GM19238 (cell line): Measurements from ENCODE around the gene SLC22A6.

ENCODE experiments used
- DNase-seq: peaks from one replicate; pipeline ENCODE4 v3.0.0; 2011; ENCODE audit warnings: low spot score; ENCODE audit not compliant: insufficient read length

Gene SLC22A6, protein sequence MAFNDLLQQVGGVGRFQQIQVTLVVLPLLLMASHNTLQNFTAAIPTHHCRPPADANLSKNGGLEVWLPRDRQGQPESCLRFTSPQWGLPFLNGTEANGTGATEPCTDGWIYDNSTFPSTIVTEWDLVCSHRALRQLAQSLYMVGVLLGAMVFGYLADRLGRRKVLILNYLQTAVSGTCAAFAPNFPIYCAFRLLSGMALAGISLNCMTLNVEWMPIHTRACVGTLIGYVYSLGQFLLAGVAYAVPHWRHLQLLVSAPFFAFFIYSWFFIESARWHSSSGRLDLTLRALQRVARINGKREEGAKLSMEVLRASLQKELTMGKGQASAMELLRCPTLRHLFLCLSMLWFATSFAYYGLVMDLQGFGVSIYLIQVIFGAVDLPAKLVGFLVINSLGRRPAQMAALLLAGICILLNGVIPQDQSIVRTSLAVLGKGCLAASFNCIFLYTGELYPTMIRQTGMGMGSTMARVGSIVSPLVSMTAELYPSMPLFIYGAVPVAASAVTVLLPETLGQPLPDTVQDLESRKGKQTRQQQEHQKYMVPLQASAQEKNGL

DNA sequence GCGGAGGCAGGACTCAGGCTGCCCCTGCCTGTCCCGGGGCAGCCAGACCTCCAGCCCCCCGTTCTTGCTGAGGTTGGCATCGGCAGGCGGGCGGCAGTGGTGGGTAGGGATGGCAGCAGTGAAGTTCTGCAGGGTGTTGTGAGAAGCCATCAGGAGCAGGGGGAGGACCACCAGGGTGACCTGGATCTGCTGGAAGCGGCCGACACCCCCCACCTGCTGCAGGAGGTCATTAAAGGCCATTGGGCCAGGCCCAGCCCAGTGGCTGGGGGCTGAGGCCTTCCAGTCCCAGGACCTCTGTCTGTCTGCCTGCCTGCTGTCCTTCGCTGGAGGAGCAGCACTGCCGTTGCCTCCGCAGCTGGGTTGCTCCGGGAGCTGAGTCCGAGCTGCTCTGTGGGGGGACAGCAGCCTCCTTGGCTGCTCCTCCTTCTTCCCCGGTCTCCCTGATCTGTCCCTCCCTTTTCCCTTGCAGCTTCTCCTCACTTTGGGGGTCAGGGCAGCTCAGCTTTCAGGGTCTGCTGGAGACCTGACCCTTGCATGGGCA, at the start of gene SLC22A6:
Gene SLC22A6, minus strand, starts transcription at position 517 of the 541 bp plus-strand sequence. Its CDS starts 277 bp downstream, at position 240.
- DNase-seq = no peak

DNA sequence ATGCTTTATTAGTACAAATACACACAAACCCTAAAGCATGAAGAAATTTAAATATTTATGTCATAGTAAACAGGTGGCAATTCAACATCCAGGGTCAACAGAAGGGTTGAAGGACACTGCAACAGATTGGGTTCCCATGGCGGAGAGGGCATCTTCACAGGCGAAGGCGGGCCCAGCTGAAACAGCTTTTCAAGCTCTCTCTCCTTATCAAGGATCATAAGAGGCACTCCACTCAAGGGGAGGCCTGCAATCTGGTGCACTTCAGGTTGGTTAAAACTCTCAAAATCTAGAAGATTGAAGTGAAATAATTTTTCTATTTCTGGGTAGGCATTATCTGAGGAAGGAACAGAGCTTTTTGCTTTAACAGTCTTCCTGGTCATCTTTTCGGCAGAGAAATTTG, 47.7 kb upstream of the SLC22A6 start:
- no peak for DNase-seq

DNA sequence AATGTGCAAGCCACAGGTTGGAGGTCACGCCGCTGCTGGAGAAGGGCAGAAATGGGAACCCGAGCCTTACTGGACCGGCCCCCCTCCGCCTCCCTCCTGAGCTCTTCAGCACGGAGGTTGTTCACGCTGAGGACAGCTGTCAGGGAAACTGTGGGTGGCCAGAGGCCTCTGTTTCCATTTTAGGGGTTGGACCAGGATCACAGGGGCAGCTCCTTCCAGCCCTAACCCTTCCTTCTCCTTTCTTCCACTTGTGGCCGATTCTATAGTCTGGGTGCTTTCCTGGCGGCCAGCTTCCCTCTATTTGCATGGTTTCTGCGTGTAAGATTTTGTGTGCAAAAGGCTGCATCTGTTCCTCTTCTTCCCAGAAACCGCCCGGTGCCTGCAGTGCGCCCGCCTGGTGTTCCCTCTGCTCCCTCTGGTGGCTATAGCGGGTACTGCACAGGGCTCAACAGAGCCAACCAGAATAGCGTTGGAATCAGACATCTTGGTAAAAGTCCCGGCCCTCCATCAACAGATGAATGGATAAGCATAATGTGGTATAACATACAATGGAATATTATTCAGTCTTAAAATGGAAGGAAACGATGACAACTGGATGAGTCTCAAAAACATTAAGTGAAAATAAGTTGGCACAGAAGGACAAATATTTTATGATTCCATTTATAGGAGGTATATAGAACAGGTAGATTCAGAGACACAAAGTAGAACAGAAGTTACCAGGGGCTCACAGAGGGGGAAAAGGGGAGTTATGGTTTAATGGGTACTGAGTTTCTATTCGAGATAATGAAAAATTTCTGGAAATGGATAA, 39.3 kb upstream of the SLC22A6 start:
- peak; percentile 75 for DNase-seq

DNA sequence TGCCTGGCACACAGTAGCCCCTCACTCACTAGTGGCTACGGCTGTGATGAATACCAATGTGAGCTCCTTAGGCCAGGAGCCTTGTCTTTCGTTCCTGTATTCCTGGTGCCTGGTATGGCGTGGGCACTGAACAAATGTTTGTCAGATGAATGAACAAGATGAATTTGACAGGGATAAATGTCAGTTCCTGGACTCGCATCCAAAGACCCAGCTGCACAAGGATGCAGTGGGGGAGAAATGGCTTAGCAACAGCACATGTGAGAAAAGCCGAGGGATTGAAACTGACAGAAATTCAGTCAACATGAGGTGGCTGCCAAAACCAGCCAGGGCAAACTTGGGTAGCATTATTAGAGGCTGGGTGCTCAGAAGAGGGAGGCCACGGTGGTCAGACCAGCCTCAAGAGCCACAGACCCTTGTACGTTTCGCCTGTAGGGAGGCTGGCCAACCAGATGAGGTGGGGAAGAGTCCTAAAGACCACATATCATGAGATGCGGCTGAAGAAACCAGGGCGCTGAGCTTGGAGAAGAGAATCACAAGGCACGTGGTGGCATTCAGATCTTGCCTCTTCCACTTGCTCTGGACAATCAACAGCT, 38.6 kb upstream of the SLC22A6 start:
- no peak for DNase-seq

DNA sequence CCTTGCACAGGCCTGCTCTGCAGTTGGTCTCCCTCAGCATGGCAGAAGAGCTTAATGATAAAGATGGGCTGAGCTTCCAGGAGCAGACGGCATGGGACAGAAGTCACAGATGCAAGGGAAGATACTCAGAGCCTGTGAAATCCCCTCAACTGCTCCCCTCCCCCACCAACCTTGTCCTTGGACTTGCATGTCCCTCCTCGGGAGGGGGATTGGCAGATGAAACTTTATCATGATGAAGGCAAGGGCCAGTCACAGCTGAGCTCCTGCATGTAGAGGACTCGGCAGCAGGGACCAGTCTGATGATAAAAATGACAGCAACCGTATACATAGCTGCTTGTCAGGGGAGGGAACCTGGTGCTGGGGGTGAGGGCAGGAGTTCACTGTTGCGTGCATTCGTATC, 37.7 kb upstream of the SLC22A6 start:
- no peak for DNase-seq

DNA sequence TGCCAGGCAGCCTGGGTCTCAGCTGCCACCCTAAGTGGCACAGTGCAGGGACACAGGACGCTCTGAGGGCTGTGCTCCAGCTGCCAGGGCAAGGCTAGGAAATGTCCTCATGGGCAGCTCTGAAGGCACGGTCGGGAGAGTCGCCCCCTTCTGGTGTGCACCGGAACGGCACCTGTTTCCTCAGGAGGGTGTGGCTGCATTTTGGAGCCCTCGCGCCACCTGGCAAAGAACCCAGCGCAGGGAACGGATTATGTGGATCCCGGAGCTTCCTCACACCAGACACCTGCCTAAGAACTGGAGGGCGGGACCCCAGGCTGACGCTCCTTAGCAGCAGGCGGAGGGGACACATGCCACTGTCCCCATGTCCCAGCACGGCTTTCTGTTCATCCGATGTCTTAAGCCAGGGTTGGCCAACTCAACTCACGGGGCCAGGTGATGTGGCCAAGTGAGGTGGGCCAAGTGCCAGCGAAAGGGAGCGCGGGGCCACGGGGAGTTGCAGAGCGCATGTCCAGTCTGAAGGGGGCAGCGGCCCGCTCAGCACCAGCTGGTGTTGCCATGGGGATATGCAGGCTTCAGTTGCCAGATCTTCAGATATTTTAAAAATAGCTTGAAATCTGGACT, 36.0 kb upstream of the SLC22A6 start:
- DNase-seq = no peak

DNA sequence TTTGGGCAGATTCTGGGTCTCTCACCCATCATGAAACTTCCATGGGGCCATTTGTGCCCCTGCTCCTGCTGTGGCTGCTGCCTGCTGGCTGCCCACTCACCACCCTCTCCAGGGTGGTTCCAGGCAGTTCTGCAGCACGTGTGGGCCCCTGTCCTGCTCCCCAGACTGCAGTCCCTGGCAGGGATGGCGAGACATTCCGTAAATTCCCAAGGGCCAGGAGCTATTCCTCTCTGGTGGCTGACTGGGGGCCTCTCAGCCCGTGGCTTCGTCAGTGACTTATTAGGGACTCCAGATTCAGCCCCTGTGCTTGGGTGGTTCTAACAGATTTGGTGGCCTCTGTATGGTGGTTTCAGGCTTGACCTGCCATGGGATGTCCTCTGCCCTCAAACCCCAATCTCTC, 34.7 kb upstream of the SLC22A6 start:
- no peak for DNase-seq

DNA sequence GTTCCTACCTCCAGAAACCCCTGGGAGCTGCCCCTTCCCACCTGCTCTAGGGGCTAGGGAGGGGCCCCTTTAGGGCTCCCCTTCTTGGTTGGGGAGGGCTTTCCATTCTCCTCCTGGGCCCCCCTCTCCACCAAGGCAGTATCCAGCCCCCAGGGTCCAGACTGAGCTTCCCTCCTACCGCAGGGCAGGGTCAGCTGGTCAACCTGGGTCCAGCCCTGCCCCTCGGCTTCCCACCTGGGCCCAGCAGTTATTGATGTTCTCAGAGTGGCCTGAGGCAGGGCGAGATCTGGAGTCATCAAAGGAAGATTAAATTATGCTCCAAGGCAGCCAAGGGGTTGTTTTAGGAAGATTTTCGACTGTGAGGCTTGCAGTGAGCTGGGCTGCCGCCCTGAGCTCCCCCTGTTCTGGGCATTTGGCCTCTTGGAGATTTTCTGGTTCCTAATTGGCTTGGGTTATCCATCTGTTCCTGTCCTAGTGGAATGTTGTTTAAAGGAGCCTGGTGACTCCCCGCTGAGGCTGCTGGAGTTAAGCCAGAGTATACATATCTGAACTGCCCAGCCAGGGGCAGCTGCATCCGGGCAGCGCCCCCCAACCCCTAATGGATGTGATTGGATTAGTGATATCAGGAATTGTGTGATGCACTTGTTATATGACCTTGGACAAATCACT, 32.7 kb upstream of the SLC22A6 start:
- no peak for DNase-seq

DNA sequence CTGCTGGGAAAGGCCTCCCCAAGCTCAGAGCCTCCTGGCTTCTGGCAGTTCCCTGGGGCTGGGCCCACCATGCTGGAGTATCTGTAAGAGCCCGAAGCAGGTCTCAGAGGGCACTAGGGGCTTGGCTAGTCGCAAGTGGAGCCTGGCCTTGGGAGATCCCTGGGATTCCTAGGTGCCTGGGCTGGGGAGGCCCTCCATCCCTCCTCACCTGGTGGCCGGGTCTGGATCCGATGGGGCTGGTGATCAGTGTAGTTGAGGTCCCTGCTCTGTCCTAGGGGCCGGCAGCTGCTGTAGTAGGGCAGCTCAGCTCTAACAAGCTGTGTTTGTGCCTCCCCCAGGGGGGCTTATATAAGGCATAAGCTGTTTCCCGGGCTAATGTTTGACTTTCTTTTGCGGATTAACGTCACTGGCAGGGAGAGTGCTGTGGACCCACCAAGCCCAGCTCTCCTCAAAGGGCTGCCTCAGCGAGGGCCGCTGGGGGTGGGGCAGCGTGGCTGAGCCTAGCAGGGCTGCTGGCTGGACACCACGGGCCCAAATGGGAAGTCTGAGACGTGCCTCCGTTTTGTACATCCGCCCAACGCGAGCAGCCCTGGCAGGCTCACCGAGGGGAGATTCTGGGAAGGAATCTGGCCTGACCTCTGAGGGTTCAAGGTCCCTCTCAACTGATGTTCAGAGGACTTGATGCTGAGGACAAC, 30.9 kb upstream of the SLC22A6 start, which contains the start of gene SLC22A8:
Gene SLC22A8, minus strand, starts transcription at position 321 of the 695 bp plus-strand sequence. CDS start 883 bp downstream, outside the sequence.
- no peak for DNase-seq

DNA sequence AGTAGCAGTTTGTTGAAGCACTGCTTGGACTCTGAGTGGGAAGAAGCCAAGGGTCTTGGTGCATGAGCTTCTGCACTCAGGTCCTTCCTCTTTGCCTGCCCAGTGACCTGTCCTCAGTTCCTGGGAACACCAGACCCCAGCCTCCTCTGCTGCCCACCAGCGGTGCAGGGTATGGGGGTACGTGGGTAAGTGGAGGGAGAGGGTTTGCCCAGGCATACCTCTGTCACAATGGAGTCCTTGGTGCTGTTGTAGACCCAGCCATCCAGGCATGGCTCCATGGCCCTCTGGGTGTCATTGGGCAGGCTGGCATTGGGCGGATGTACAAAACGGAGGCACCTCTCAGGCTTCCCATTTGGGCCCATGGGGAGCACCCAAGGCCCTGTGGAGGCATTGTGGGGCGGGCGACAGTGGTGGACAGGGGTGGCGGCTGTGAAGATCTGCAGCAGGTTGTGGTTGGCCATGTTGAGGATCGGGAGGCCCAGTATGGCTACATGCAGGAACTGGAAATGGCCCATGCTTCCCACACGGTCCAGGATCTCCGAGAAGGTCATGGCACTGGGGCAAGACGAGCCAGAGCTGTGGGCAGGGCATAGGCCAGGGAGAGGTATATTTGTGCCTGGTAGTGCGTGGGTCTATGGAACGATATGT, 29.8 kb upstream of the SLC22A6 start:
- DNase-seq = no peak

DNA sequence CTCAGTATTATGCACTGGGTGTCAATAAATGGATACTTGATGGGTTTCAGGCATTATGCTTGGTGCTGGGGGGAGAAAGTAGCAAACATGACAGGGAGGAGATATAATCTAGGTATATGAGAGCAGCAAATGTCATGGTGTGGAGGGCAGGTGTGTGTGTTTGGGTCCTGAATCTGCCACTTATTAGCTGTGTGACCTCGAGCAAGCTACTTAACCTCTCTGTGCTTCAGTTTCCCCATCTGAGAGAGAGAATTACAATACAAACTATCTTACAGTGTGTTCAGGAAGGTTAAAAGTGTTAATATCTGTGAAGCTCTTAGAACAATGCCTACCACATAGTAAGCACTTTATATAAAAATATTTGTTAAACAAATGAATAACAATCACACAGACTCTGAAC, 28.1 kb upstream of the SLC22A6 start:
- DNase-seq = no peak

DNA sequence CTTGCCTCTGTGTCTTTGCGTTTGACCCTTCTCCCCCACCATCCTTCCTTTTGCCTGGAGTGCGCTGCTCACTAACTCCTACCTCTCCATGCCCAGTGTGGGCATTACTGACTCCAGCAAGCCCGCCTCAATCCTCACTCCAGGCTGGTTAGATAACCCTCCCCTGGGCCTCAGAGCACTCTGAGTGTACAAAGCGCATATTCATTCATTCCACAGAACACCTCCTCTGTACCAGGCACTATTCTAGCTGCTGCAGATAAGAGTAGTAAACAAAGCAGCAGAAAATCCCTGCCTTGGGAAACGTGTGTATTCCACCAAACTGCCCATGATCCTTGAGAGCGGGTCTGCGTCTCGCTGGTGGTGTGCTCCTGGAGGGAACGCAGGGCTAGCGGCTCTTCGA, 27.7 kb upstream of the SLC22A6 start:
- no peak for DNase-seq

DNA sequence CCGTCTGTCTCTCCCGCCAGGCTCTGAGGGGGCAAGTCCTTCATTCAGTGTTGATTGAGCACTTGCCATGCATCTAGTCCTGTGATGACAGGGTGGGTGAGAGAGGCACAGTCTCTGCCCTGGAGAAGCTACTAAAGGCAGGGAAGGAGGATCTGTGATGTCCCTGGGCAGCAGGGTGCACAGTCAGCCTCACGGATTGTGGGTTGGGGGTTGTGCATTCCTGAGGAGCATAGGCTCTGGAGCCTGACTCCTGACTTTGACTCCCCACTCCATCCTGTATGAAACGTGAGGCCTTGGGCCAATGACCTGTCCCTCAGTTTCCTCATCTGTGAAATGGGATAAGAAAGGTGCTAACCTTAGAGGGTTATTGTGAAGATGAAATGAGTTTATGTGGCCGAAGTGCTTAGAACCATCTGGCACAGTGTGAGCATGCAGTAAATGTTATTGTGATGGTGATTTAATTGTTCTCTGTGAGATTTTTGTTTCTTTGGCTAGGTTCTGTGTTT, 26.2 kb upstream of the SLC22A6 start:
- DNase-seq = no peak

DNA sequence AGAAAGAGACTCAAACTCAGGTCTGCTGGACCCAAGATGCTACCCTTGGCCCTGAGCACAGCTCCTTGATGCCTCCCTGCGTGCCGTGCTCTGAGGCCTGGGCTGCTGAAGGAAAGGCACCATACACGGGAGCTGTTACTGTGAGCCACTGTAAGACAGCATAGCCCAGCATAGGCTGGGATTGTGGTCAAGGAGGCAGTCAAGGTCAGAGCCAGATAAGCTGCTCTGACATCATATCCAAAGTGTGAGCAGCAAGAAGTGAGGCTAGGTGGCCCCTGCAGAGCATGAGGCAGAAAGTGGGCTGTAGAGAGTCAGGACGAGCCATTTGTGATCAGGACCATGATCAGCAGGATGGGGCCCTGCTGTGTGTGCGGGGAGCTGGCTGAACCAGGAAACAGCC, 23.2 kb upstream of the SLC22A6 start:
- no peak for DNase-seq

DNA sequence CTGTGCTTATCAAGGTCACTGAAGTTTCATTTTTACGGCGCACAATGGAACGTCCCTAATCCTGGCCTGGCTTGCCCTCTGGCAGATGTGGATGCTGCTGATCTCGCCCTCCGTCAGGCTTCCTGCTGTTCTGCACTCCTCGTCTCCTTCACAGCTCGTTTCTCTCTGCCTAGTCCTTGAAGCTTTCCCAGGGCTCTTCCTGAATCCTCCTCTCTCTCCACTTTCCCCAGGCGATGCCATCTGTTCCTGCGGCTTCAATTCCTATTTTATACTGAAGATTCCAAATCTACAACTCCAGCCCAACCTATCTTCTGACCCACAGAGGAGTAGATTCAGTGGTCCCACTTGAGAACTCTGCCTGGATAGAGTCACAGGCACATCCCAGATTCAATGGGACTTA, 16.7 kb upstream of the SLC22A6 start:
- no peak for DNase-seq

DNA sequence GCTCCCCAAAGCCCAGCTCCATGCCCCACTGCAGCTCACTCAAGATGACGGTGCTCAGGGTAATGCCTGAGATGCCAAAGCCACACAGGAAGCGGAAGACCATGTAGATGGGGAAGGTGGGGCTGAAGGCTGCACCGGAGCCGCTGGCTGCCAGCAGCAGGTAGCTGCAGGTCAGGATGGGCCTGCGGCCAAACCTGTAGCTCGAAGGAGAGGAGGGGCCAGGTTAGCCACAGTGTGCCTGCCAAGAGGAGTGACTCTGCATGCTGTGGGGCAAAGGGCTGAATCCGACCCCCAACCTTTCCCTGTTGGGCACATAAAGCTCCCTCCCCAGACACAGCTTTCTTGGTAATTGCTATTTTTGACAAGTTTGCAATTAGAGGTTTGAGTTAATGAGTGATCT, 14.9 kb upstream of the SLC22A6 start:
- DNase-seq = no peak

DNA sequence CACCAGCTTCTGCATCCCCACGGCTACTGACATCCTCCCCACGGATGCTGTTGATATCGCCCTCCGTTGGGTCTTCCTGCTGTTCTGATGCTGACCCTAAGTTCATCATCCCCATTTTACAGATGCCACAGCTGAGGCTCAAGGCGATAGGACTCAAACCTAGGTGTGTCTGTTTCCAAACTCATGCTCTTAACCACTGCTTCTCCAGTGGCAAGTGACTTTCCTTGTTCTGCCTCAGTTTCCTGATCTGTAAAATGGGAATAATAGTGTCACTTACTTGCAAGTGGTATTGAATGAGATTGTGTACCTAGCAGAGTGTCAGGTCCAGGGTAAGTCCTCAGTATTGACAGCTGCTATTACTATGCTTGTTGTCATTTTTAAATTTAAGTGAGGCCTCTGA, 14.4 kb upstream of the SLC22A6 start:
- DNase-seq = no peak

DNA sequence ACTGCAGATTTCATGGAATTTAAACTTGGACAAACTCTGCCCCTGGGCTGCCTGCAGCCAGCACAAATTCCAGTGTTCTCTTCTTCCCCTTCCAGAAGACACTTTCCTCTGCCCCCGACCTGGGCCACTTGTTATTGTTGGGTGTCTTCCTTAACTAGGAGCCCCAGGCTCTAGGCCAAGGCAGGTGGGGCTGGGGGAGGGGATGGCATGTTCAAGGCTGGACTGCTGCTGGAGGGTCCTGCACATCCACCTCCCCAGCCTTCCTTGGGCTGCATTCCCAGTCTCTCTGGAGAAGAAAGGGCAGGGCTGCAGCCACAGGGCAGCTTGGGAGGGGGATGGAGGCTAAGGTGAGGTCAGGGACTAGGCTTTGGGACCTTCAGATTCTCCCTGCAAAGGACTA, 11.5 kb upstream of the SLC22A6 start:
- DNase-seq = no peak

DNA sequence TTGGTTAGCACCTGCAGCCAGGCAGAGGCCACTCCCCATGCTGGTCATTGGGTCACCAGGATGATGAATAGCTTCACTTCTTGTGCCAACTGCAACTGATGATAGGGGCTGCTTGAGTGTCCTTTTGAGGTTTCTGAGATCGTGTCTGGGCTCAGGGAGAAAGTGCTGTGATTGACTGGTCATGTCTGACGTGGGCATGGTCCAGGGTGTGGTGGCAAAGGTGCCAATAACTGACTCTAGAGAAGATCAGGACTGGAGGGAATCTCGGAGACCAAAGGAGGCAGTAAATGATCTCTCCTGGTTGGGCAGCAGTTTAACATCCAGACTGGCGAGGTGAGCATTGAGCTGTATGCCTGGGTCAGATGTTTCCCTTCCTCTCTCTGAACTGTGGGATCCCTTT, 10.0 kb upstream of the SLC22A6 start:
- no peak for DNase-seq
